HepG2 (cell line): ENCODE data around the gene PTPRCAP. TPM values are rescaled to one million over a fixed set of nuclear protein-coding genes. Genes with fewer than 3 reads are reported as not detected.

Source experiments
- ATF1 ChIP-seq: IDR thresholded peaks from 2 replicates; pipeline ENCODE4 v1.6.1; 2016; ENCODE audit warnings: mild to moderate bottlenecking, control low read depth
- ATF4 ChIP-seq, 2 experiments: fragments of 450-650 bp in 1 of 2; sonication (generic) in 1 of 2; formaldehyde crosslinking; IDR thresholded peaks; 2 replicates each; pipeline versions ENCODE4 v1.5.0 to v1.8.0; 2020 to 2022; ENCODE audit warnings: mild to moderate bottlenecking in 1 of 2, missing genetic modification reagents in 1 of 2
- CREM ChIP-seq, 2 experiments: sonication (generic) in 1 of 2; formaldehyde crosslinking in 1 of 2; IDR thresholded peaks; 2 replicates each; pipeline versions ENCODE4 v1.4.0 to v1.6.1; 2016 to 2020; ENCODE audit warnings: antibody characterized with exemption in 1 of 2, mild to moderate bottlenecking in 1 of 2, missing genetic modification reagents in 1 of 2
- HIC2 ChIP-seq: sonication (generic); formaldehyde crosslinking; IDR thresholded peaks from 2 replicates; pipeline ENCODE4 v1.9.0; 2022; ENCODE audit warnings: low read depth, missing genetic modification reagents
- HMGXB4 ChIP-seq, 2 experiments: sonication (generic) in 1 of 2; formaldehyde crosslinking in 1 of 2; IDR thresholded peaks; 2 replicates each; pipeline versions ENCODE4 v1.4.0 to v1.6.1; 2018 to 2020; ENCODE audit warnings: missing genetic modification reagents in 2 of 2, borderline replicate concordance in 1 of 2, low read depth in 1 of 2, mild to moderate bottlenecking in 1 of 2, missing biosample characterization in 1 of 2
- KAT2B ChIP-seq: fragments of 150-350 bp; IDR thresholded peaks from 2 replicates; pipeline ENCODE4 v1.6.1; 2014; ENCODE audit warnings: low read depth, low read length, borderline replicate concordance
- LBX2 ChIP-seq: sonication (generic); formaldehyde crosslinking; IDR thresholded peaks from 2 replicates; pipeline ENCODE4 v1.5.0; 2020; ENCODE audit warnings: missing genetic modification reagents, mild to moderate bottlenecking, borderline replicate concordance
- MAF1 ChIP-seq: sonication (generic); formaldehyde crosslinking; IDR thresholded peaks from 2 replicates; pipeline ENCODE4 v1.5.0; 2020; ENCODE audit warnings: missing genetic modification reagents, borderline replicate concordance
- MIXL1 ChIP-seq: IDR thresholded peaks from 2 replicates; pipeline ENCODE4 v1.6.1; 2016
- MTERF4 ChIP-seq: sonication (generic); formaldehyde crosslinking; IDR thresholded peaks from 2 replicates; pipeline ENCODE4 v1.8.0; 2023; ENCODE audit warnings: mild to moderate bottlenecking, missing genetic modification reagents
- MXD3 ChIP-seq: IDR thresholded peaks from 2 replicates; pipeline ENCODE4 v1.6.1; 2016; ENCODE audit warnings: mild to moderate bottlenecking, missing biosample characterization, missing genetic modification reagents
- RFX5 ChIP-seq: IDR thresholded peaks from 2 replicates; pipeline ENCODE4 v1.6.1; 2011; ENCODE audit warnings: low read depth, low read length, improper control_type of control experiment
- SAP130 ChIP-seq: IDR thresholded peaks from 2 replicates; pipeline ENCODE4 v1.6.1; 2016; ENCODE audit warnings: low read depth
- TAF1 ChIP-seq: sonication (generic); formaldehyde crosslinking; IDR thresholded peaks from 2 replicates; pipeline ENCODE4 v1.4.0; 2020; ENCODE audit warnings: missing genetic modification reagents
- TFDP2 ChIP-seq: sonication (generic); formaldehyde crosslinking; IDR thresholded peaks from 2 replicates; pipeline ENCODE4 v1.4.0; 2020; ENCODE audit warnings: missing genetic modification reagents
- ZNF160 ChIP-seq: sonication (generic); formaldehyde crosslinking; IDR thresholded peaks from 2 replicates; pipeline ENCODE4 v1.8.0; 2022; ENCODE audit warnings: mild to moderate bottlenecking, inconsistent platforms, missing genetic modification reagents
- ZNF335 ChIP-seq: sonication (generic); formaldehyde crosslinking; IDR thresholded peaks from 2 replicates; pipeline ENCODE4 v1.4.0; 2020; ENCODE audit warnings: missing genetic modification reagents
- ZNF558 ChIP-seq: sonication (generic); formaldehyde crosslinking; IDR thresholded peaks from 2 replicates; pipeline ENCODE4 v1.9.0; 2022; ENCODE audit warnings: mild to moderate bottlenecking, missing genetic modification reagents, borderline replicate concordance
- ZNF605 ChIP-seq: sonication (generic); formaldehyde crosslinking; IDR thresholded peaks from 2 replicates; pipeline ENCODE4 v1.8.0; 2022; ENCODE audit warnings: mild to moderate bottlenecking, missing genetic modification reagents
- polyA plus RNA-seq, 8 experiments: library from polyadenylated mRNA; depleted of rRNA in 3 of 8; stranded (reverse) in 7 of 8; unstranded in 1 of 8; fragments of >200 nt; fragmentation: Illumina TruSeq in 4 of 8; extraction: Trizol in 4 of 8; gene quantifications; 2 replicates each; pipeline versions ENCODE4 v1.2.1 to v1.2.3, GENCODE V29; 2011 to 2016; ENCODE audit warnings: low read depth in 4 of 8, missing spikeins in 1 of 8, mixed read lengths in 1 of 8; ENCODE audit not compliant: insufficient read depth in 1 of 8
- total RNA-seq, 5 experiments: library from RNA; depleted of rRNA; stranded (reverse); fragments of >200 nt; fragmentation: Illumina TruSeq; extraction: Trizol; gene quantifications; 2 replicates each; pipeline ENCODE4 v1.2.3, GENCODE V29; 2016; ENCODE audit warnings: low read depth in 1 of 5

Gene PTPRCAP
- total and polyA plus RNA-seq, 2 of the 13 experiments (the other 11 are each of a cell fraction or from before 2014, with no cell fraction given) = 0.60 to 0.70 TPM

- TF ChIP-seq SAP130 (CRISPR knock-in tag) (peak; percentile 97), ZNF335 (CRISPR knock-in tag) (peak; percentile 94), MIXL1 (CRISPR knock-in tag) (0 out of 2 replicates have a peak, but pooled peaks have one; percentile 58), HMGXB4 (CRISPR knock-in tag; IDR thresholded peaks at IDR 0.05; ENCODE audit: borderline replicate concordance in 1 of 2, low read depth in 1 of 2) (peak in 1 of 2 experiments; percentile 52; a peak in 1 of 4 replicates), MAF1 (peak; percentile 79; the same call in 1 of the 2 replicates), ZNF160 (CRISPR knock-in tag) (no peak), TAF1 (CRISPR knock-in tag) (peak; percentile 64; the same call in 1 of the 2 replicates), ATF1 (peak; percentile 100), MTERF4 (CRISPR knock-in tag) (peak; percentile 40; the same call in 1 of the 2 replicates), LBX2 (CRISPR knock-in tag) (no peak), MXD3 (CRISPR knock-in tag) (peak; percentile 37; the same call in 1 of the 2 replicates), ATF4 (CRISPR knock-in tag; IDR thresholded peaks at IDR 0.05) (peak in 1 of 2 experiments; percentile 74; a peak in 2 of 4 replicates), HIC2 (CRISPR knock-in tag) (peak; percentile 38; the same call in 1 of the 2 replicates), RFX5 (peak; percentile 24; the same call in 1 of the 2 replicates), ZNF558 (CRISPR knock-in tag) (peak; percentile 92; the same call in 1 of the 2 replicates), ZNF605 (CRISPR knock-in tag) (peak; percentile 45; the same call in 1 of the 2 replicates), TFDP2 (CRISPR knock-in tag) (peak; percentile 81), KAT2B (no peak), CREM (IDR thresholded peaks at IDR 0.05) (peak; percentile 100), CREM (CRISPR knock-in tag; IDR thresholded peaks at IDR 0.05) (peak; percentile 98)
Observed at GRCh38 chr11:67428052-67429001, 9.2 kb downstream of the PTPRCAP start, which contains the start of gene RPS6KB2 (continued).
